ENCODE measurements around the gene MYOG. TPM values are rescaled to one million over a fixed set of nuclear protein-coding genes. Genes with fewer than 3 reads are reported as not detected.

Gene MYOG
- total RNA-seq, 1 experiment from 2014 or later = not detected

GRCh38 chr1:203081465-203082230, 4.2 kb downstream of the MYOG start:
- Histone ChIP-seq H3K4ac (ENCODE audit: low read depth, low read length) (no peak overlapping the region), H3K4me1 (ENCODE audit: insufficient read depth, low read length) (peaks cover 9% of the 10 kb centered on the region), H2AK5ac (ENCODE audit: insufficient read length, low read length) (no peak overlapping the region), H2BK120ac (ENCODE audit: low read depth, low read length, poor library complexity, severe bottlenecking) (no peak overlapping the region), H3K9ac (ENCODE audit: extremely low read depth, insufficient read length, low read length) (no peak overlapping the region), H3K14ac (ENCODE audit: insufficient read depth, low read length) (no peak overlapping the region), H4K8ac (replicated peaks; ENCODE audit: insufficient read length, low read depth, low read length) (no peak overlapping the region), H3K4me2 (ENCODE audit: insufficient read depth, insufficient read length, low read length) (no peak overlapping the region), H3K56ac (ENCODE audit: insufficient read length, low read depth, low read length) (no peak overlapping the region), H3K79me2 (ENCODE audit: insufficient read depth, low read length) (no peaks in the 10 kb centered on the region), H4K20me1 (ENCODE audit: control insufficient read depth, insufficient read depth, insufficient read length) (no peaks in the 10 kb centered on the region), H3K23me2 (ENCODE audit: insufficient read length, low read depth, low read length, poor library complexity, severe bottlenecking) (no peaks in the 10 kb centered on the region), H3T11ph (ENCODE audit: low read length) (no peak overlapping the region), H4K91ac (ENCODE audit: insufficient read length, low read depth, low read length) (no peak overlapping the region), H2BK5ac (ENCODE audit: insufficient read length, low read length) (no peak overlapping the region), H2BK15ac (ENCODE audit: low read depth, low read length) (no peak overlapping the region), H3K27me3 (ENCODE audit: insufficient read depth, low read length) (no peaks in the 10 kb centered on the region; the same call in 1 of the 2 replicates), H3K79me1 (ENCODE audit: insufficient read depth, low read depth, low read length, poor library complexity, severe bottlenecking) (no peaks in the 10 kb centered on the region), H2BK20ac (ENCODE audit: low read depth, low read length, poor library complexity, severe bottlenecking) (no peak overlapping the region), H2AFZ (ENCODE audit: low read length) (no peak overlapping the region), H3K23ac (ENCODE audit: insufficient read length, low read depth, low read length) (no peak overlapping the region), H2BK12ac (ENCODE audit: insufficient read length, low read depth, low read length) (no peak overlapping the region), H3K18ac (ENCODE audit: insufficient read length, low read depth, low read length) (no peak overlapping the region), H3K27ac (ENCODE audit: insufficient read length, low read depth, low read length) (no peak overlapping the region), H4K5ac (ENCODE audit: insufficient read length, low read depth, low read length) (no peak overlapping the region), H3K9me3 (ENCODE audit: control insufficient read depth, low read depth, low read length) (no peaks in the 10 kb centered on the region)
- Mint-ChIP-seq H3K4me3 (peak overlapping the region in 1 of 2 experiments; percentile 51; a peak in 2 of 5 replicates), H3K36me3 (ENCODE audit: insufficient read depth in 1 of 3, low read depth in 3 of 3) (no peaks in the 10 kb centered on the region), H3K27me3 (ENCODE audit: low read depth) (no peaks in the 10 kb centered on the region), H3K4me1 (peaks cover 31 to 41% of the 10 kb centered on the region in 2 experiments), H3K9me3 (no peaks in the 10 kb centered on the region), H3K27ac (peak overlapping the region in 1 of 3 experiments; percentile 83; a peak in 2 of 7 replicates)
- WGBS (ENCODE audit: extremely low coverage, insufficient read length, low lambda C conversion rate) = no CpG with 5 or more reads among the region's 9 CpGs
- peak; percentile 36 for DNase-seq
- TF ChIP-seq CTCF (conservative IDR thresholded peaks at IDR 0.05) = no peak
